ENCODE results near the gene STON2.
A peak's percentile ranks its signal among the peaks of the same experiment; 100 is the strongest.
"Not testable (repeated sequence)": the region's sequence is repeated elsewhere in the genome, so short reads cannot be mapped to it uniquely, and the experiment has no call there.

Gene STON2

DNA sequence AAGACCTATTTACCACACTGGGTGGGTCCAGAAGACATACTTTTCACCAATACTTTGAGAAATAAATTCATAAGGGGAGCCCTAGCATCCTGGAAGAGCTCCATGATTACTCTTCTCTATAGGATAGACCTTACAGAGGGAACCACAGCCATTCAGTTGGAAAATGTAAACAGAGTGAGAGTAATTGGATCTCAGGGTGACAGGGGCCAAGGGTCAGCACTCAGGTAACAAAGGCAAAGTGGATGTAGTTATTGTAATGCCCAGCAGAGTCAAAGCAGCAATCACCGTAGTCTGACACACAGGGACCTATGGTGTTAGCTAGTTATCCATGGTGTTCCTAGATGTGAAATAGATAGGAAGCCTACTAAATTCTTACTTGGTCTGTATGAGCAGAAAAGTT is 168.6 kb downstream of the STON2 start:
- no peak for TF ChIP-seq CTCF (IDR thresholded peaks at IDR 0.05; ENCODE audit: low read length, missing control alignments)
- H3K4me3 ChIP-seq (replicated peaks; ENCODE audit: low read depth, low read length): no peak overlapping the region
- no peak for DNase-seq (ENCODE audit: low read depth)

GRCh38 chr14:81224222-81224621 is 175.9 kb downstream of the STON2 start:
- no peak overlapping the region for H3K4me3 ChIP-seq (replicated peaks; ENCODE audit: low read depth, low read length)
- no peak for TF ChIP-seq CTCF (IDR thresholded peaks at IDR 0.05; ENCODE audit: low read length, missing control alignments)
- no peak for DNase-seq (ENCODE audit: low read depth)

- not testable (repeated sequence) for DNase-seq (ENCODE audit: low read depth); H3K4me3 ChIP-seq (replicated peaks; ENCODE audit: low read depth, low read length)
Observed at GRCh38 chr14:81223788-81224187, 176.3 kb downstream of the STON2 start.

DNA sequence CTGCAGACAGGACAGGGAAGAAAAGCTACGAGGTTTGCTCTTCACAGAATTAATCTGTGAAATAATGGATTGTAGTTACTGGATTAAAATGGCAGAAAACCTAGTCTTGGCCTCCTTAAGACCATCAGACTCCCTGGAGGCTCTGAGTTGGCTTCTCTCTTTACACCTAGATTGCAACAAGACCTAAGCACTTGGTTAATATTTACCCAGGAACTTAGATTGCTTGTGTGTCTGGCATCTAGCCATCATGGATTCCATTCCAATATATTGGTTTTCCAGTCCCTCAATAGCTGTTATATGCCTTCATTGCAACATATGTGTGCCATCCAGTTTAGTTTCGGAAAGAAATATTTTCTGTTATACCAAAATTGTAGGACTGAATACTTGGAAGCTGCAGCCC is 177.4 kb downstream of the STON2 start:
- H3K4me3 ChIP-seq (replicated peaks; ENCODE audit: low read depth, low read length): no peak overlapping the region
- TF ChIP-seq CTCF (IDR thresholded peaks at IDR 0.05; ENCODE audit: low read length, missing control alignments): no peak
- no peak for DNase-seq (ENCODE audit: low read depth)

DNA sequence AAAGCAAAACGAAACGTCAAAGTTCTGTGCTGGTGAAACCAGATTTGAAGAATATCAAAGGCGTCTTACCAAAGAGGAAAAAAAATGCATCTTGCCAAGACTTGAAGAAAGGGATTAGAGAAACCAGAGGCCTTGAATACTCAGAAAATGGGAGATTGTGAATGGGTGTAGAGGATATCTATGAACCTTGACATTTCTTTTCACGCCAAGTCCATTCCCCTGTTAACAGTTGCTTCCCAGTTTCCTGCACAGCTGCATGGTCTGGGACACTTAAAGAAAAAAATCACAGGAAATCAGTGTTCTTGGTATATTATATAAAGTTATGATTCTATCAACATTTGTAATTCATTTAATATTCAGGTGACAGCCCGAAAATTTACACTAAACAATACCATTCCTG is 178.0 kb downstream of the STON2 start:
- H3K4me3 ChIP-seq (replicated peaks; ENCODE audit: low read depth, low read length): no peak overlapping the region
- no peak for DNase-seq (ENCODE audit: low read depth)
- no peak for TF ChIP-seq CTCF (IDR thresholded peaks at IDR 0.05; ENCODE audit: low read length, missing control alignments)

- no peak for TF ChIP-seq CTCF (IDR thresholded peaks at IDR 0.05; ENCODE audit: low read length, missing control alignments)
- DNase-seq (ENCODE audit: low read depth): peak; percentile 26
- peak overlapping the region; percentile 79 for H3K4me3 ChIP-seq (replicated peaks; ENCODE audit: low read depth, low read length)
Observed at GRCh38 chr14:81221579-81222102, 178.5 kb downstream of the STON2 start.

- no peak for TF ChIP-seq CTCF (IDR thresholded peaks at IDR 0.05; ENCODE audit: low read length, missing control alignments)
- H3K4me3 ChIP-seq (replicated peaks; ENCODE audit: low read depth, low read length): peak within 1 kb of the TSS; percentile 96
- peak; percentile 97 for DNase-seq (ENCODE audit: low read depth)
Observed at GRCh38 chr14:81220830-81221578, 179.1 kb downstream of the STON2 start, which contains the start of gene GTF2A1. TSS of gene GTF2A1 (minus strand) at chr14:81220959. CDS start at chr14:81220518, 441 bp downstream.

All from fibroblast of pulmonary artery (primary cell).